Measurements from ENCODE around the gene TRANK1. TPM values are rescaled to one million over a fixed set of nuclear protein-coding genes. Genes with fewer than 3 reads are reported as not detected.
A peak's percentile ranks its signal among the peaks of the same experiment; 100 is the strongest.

Gene TRANK1
- total and polyA plus RNA-seq, 10 donors, result 5.3 to 75.6 (median 54.2) TPM

DNA sequence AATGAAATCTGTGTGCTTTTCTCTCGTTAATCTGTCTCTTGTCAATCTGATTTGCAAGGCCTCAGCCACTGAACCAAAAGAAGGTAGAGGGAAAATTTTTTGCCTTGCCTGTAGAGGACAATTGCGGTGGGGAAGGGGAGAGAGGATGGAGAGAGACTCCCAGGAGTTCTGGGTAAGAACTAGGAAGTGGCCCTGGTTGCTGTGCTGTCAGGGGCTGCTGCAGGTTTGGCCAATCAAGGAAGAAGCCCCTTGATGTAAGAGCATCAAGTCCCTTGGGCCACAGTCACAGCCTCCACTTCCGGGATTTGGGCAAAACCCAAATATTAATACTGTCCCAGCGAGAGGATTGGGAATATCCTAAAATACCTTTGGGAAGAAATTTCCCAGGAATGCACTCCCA, 43.3 kb downstream of the TRANK1 start:
- Histone ChIP-seq H3K4me1 (peaks cover 27 to 87% (median 59%) of the 10 kb centered on the region in 6 donors), H3K27ac (peak overlapping the region in 7 of 8 donors; percentile 42 to 74 (median 60)), H3K36me3 (peaks cover 0 to 76% (median 42%) of the 10 kb centered on the region in 6 donors), H3K27me3 (replicated peaks in 1 of 7) (no peaks in the 10 kb centered on the region), H3K9me3 (no peaks in the 10 kb centered on the region), H3K4me3 (no peak overlapping the region)
- peak; percentile 57 for DNase-seq
- 84 to 93% (median 90%) methylated on average over 4 of the region's 4 CpGs for WGBS, 5 donors
- TF ChIP-seq, protein P1, sequence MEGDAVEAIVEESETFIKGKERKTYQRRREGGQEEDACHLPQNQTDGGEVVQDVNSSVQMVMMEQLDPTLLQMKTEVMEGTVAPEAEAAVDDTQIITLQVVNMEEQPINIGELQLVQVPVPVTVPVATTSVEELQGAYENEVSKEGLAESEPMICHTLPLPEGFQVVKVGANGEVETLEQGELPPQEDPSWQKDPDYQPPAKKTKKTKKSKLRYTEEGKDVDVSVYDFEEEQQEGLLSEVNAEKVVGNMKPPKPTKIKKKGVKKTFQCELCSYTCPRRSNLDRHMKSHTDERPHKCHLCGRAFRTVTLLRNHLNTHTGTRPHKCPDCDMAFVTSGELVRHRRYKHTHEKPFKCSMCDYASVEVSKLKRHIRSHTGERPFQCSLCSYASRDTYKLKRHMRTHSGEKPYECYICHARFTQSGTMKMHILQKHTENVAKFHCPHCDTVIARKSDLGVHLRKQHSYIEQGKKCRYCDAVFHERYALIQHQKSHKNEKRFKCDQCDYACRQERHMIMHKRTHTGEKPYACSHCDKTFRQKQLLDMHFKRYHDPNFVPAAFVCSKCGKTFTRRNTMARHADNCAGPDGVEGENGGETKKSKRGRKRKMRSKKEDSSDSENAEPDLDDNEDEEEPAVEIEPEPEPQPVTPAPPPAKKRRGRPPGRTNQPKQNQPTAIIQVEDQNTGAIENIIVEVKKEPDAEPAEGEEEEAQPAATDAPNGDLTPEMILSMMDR (IDR thresholded peaks at IDR 0.05 in 8 of 11, conservative IDR thresholded peaks at IDR 0.05 in 3 of 11), result no peak
- TF ChIP-seq POLR2A (IDR thresholded peaks at IDR 0.05) (no peak), POLR2AphosphoS5 (IDR thresholded peaks at IDR 0.05) (no peak)
- intact Hi-C loops (cut with DNase I; ENCODE audit: low total_unique reads), result no loop called here

DNA sequence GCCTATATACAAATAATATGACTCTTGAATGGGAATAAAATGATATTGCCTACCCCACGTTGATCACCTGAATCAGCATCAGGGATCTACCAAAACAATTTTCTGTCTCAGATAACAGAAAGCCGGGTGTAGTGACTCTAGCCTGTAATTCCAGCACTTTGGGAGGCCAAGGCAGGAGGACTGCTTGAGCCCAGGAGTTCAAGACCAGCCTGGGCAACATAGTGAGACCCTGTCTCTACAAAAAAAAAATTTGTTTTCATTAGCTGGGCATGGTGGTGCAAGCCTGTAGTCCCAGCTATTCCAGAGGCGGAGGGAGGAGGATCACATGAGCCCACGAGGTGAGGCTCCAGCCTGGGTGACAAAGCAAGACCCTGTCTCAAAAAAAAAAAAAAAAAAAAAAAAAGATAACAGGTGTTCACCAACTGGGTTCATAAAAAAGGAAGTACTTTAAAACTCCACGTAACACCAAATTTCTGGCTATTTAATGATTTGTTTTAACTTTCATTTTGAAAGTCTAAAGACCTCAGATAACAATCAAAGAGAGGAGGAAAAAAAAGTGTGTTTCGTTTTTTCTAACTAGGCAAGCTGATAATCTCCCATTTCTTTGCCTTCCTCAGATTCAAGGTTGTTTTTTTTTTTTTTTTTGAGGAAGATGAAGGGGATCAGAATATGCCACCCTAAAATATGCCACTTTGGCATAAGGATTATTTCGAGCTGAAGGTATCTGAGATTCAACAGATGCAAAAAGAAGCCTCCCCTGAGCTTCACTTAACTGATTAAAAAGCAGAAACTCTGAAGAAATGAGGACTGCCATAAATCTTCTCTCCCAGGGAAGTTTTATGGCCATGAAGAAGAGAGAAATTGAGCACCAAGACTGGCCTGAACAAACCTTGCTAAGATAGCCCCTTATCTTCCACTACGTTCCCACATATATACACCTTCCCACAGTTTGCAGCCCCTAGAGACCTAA, 44.1 kb downstream of the TRANK1 start:
- WGBS, 5 donors, result 67 to 72% (median 69%) methylated on average over 8 of the region's 8 CpGs

DNA sequence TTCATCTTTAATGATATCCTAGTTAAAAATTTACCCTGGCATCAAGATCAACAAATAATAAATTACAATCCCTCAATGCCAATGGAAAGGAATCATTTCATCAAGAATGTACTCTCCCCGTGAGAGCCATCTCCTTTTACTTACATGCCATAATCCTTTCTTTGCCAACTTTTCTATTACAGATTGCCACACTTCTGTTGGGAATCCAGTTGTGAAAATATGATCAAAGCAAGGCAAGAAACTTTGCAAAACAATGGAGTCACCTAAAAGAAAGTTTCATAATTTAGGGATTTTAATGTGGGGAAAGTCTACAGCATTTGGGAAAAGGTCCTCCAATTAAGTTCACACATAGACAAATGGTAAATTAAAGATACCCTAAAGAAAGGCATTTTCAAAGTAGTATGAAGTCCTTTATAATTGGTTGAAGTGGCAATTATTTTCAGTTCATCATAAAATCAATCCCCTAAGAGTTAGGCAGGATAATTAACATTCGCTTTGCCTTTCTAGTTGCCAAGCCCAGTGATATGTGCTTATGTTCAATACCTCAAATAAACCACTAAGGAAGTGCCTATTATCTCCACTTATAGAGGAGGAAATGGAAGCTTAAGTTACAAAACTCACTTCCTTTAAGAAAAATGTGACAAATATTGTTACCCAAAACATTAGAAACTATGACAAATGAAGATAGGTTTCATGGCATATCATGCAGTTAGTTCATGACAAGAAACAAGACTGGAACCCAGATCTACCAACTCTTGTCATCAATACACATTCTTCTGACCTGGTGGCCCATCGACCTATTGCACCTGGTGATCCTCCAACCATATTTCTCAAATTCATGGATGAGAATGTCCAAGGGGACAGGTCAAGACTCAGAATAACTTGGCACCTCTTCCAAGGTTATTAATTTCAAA, 49.1 kb downstream of the TRANK1 start:
- DNase-seq, result no peak
- 41 to 78% (median 67%) methylated on average over 3 of the region's 3 CpGs for WGBS, 5 donors
- peaks cover 0 to 72% (median 44%) of the 10 kb centered on the region in 6 donors for H3K36me3 ChIP-seq
- peaks cover 34 to 87% (median 67%) of the 10 kb centered on the region in 6 donors for H3K4me1 ChIP-seq
- no peaks in the 10 kb centered on the region for H3K27me3 ChIP-seq (replicated peaks in 1 of 7)
- no peaks in the 10 kb centered on the region for H3K9me3 ChIP-seq
- intact Hi-C loops (cut with DNase I; ENCODE audit: low total_unique reads), result no loop called here
- peak overlapping the region in 7 of 8 donors; percentile 6 to 88 (median 79) for H3K27ac ChIP-seq
- TF ChIP-seq POLR2A (IDR thresholded peaks at IDR 0.05) (no peak), POLR2AphosphoS5 (IDR thresholded peaks at IDR 0.05) (no peak)
- TF ChIP-seq, protein P1 (IDR thresholded peaks at IDR 0.05 in 8 of 11, conservative IDR thresholded peaks at IDR 0.05 in 3 of 11), result no peak
- no peak overlapping the region for H3K4me3 ChIP-seq

More for the DNA sequence above, 44.1 kb downstream of the TRANK1 start:
- intact Hi-C loops (cut with DNase I; ENCODE audit: low total_unique reads), result no loop called here
- H3K9me3 ChIP-seq, result no peaks in the 10 kb centered on the region
- peaks cover 0 to 78% (median 42%) of the 10 kb centered on the region in 6 donors for H3K36me3 ChIP-seq
- no peak overlapping the region for H3K4me3 ChIP-seq
- H3K4me1 ChIP-seq, result peaks cover 23 to 87% (median 59%) of the 10 kb centered on the region in 6 donors
- peak overlapping the region; percentile 42 to 74 (median 56) for H3K27ac ChIP-seq
- no peak for DNase-seq
- H3K27me3 ChIP-seq (replicated peaks in 1 of 7), result no peaks in the 10 kb centered on the region
- TF ChIP-seq, protein P1 (IDR thresholded peaks at IDR 0.05 in 8 of 11, conservative IDR thresholded peaks at IDR 0.05 in 3 of 11), result no peak
- no peak for TF ChIP-seq POLR2A (IDR thresholded peaks at IDR 0.05)
- no peak for TF ChIP-seq POLR2AphosphoS5 (IDR thresholded peaks at IDR 0.05)
